ENCODE measurements around the gene DNM3. TPM values are rescaled to one million over a fixed set of nuclear protein-coding genes. Genes with fewer than 3 reads are reported as not detected.
A peak's percentile ranks its signal among the peaks of the same experiment; 100 is the strongest.

Gene DNM3
- total RNA-seq, 1 donor from 2014 or later, result 15.4 TPM

- no peaks in the 10 kb centered on the region for H3K27me3 ChIP-seq
- H3K9me3 ChIP-seq, result no peaks in the 10 kb centered on the region
- peak within 1 kb of the TSS; percentile 95 for H3K4me3 ChIP-seq
- DNase-seq, result peak; percentile 96
- TF ChIP-seq, protein P1, sequence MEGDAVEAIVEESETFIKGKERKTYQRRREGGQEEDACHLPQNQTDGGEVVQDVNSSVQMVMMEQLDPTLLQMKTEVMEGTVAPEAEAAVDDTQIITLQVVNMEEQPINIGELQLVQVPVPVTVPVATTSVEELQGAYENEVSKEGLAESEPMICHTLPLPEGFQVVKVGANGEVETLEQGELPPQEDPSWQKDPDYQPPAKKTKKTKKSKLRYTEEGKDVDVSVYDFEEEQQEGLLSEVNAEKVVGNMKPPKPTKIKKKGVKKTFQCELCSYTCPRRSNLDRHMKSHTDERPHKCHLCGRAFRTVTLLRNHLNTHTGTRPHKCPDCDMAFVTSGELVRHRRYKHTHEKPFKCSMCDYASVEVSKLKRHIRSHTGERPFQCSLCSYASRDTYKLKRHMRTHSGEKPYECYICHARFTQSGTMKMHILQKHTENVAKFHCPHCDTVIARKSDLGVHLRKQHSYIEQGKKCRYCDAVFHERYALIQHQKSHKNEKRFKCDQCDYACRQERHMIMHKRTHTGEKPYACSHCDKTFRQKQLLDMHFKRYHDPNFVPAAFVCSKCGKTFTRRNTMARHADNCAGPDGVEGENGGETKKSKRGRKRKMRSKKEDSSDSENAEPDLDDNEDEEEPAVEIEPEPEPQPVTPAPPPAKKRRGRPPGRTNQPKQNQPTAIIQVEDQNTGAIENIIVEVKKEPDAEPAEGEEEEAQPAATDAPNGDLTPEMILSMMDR (IDR thresholded peaks at IDR 0.05), result peak; percentile 89
- peaks cover 9% of the 10 kb centered on the region for H3K4me1 ChIP-seq
- peaks cover 6% of the 10 kb centered on the region for H3K36me3 ChIP-seq
- intact Hi-C loops (cut with DNase I), result no loop called here
- ATAC-seq, result peak; percentile 99
- peak within 1 kb of the TSS; percentile 92 for H3K27ac ChIP-seq
Observed at GRCh38 chr1:172443666-172444453, 602.6 kb downstream of the DNM3 start, which contains the start of gene PIGC. Gene PIGC (minus strand): TSS chr1:172444069. CDS start chr1:172442622, 1,447 bp downstream.

- no peak for ATAC-seq
- TF ChIP-seq, protein P1 (IDR thresholded peaks at IDR 0.05), result no peak
- no peak overlapping the region for H3K27ac ChIP-seq
- DNase-seq, result no peak
- peaks cover 3% of the 10 kb centered on the region for H3K36me3 ChIP-seq
- intact Hi-C loops (cut with DNase I), result no loop called here
- H3K27me3 ChIP-seq, result no peaks in the 10 kb centered on the region
- peaks cover 26% of the 10 kb centered on the region for H3K4me1 ChIP-seq
- no peaks in the 10 kb centered on the region for H3K9me3 ChIP-seq
- H3K4me3 ChIP-seq, result no peak overlapping the region
Observed at GRCh38 chr1:172446547-172446946, 605.2 kb downstream of the DNM3 start.

GRCh38 chr1:172447641-172448040 is 606.3 kb downstream of the DNM3 start:
- H3K36me3 ChIP-seq, result no peaks in the 10 kb centered on the region
- H3K4me1 ChIP-seq, result peaks cover 24% of the 10 kb centered on the region
- intact Hi-C loops (cut with DNase I), result no loop called here
- H3K9me3 ChIP-seq, result no peaks in the 10 kb centered on the region
- ATAC-seq (no peak), DNase-seq (no peak)
- no peaks in the 10 kb centered on the region for H3K27me3 ChIP-seq
- TF ChIP-seq, protein P1 (IDR thresholded peaks at IDR 0.05), result no peak
- no peak overlapping the region for H3K4me3 ChIP-seq
- H3K27ac ChIP-seq, result no peak overlapping the region

- H3K4me1 ChIP-seq, result peaks cover 17% of the 10 kb centered on the region
- TF ChIP-seq, protein P1 (IDR thresholded peaks at IDR 0.05), result no peak
- no peaks in the 10 kb centered on the region for H3K9me3 ChIP-seq
- H3K4me3 ChIP-seq, result no peak overlapping the region
- H3K27ac ChIP-seq, result no peak overlapping the region
- DNase-seq, result no peak
- H3K36me3 ChIP-seq, result no peaks in the 10 kb centered on the region
- no peak for ATAC-seq
- intact Hi-C loops (cut with DNase I), result no loop called here
- H3K27me3 ChIP-seq, result no peaks in the 10 kb centered on the region
Observed at GRCh38 chr1:172448995-172449584, 607.8 kb downstream of the DNM3 start.

GRCh38 chr1:172449585-172450523 is 608.6 kb downstream of the DNM3 start:
- no peak overlapping the region for H3K4me3 ChIP-seq
- intact Hi-C loops (cut with DNase I), result no loop called here
- peak overlapping the region; percentile 26 for H3K27ac ChIP-seq

More at GRCh38 chr1:172449585-172450523, 608.6 kb downstream of the DNM3 start:
- peak; percentile 76 for DNase-seq
- Histone ChIP-seq H3K36me3 (no peaks in the 10 kb centered on the region), H3K27me3 (no peaks in the 10 kb centered on the region), H3K4me1 (peaks cover 17% of the 10 kb centered on the region), H3K9me3 (no peaks in the 10 kb centered on the region)
- TF ChIP-seq, protein P1 (IDR thresholded peaks at IDR 0.05), result peak; percentile 91
- peak; percentile 93 for ATAC-seq

Data from upper lobe of right lung (tissue), 1 donor.